Breast epithelium (tissue), 4 donors: ENCODE results near the gene LMAN1. TPM values are rescaled to one million over a fixed set of nuclear protein-coding genes. Genes with fewer than 3 reads are reported as not detected.

Experiments
- DNase-seq, 2 donors: peaks; one replicate each; pipeline ENCODE4 v3.0.0-alpha.2; 2019; ENCODE audit warnings: low spot score in 2 of 2
- H3K27ac ChIP-seq, 2 donors: fragments of 200-600 bp; sonication (generic) in 1 of 2; one replicate each; pipeline ENCODE4 v1.5.1; 2016 to 2019; ENCODE audit warnings: mild to moderate bottlenecking in 1 of 2
- H3K27me3 ChIP-seq, 2 donors: fragments of 200-600 bp; sonication (generic) in 1 of 2; one replicate each; pipeline versions ENCODE4 v1.5.1 to v1.6.0; 2017 to 2019; ENCODE audit warnings: control low read depth in 1 of 2, mild to moderate bottlenecking in 1 of 2
- H3K36me3 ChIP-seq: fragments of 200-600 bp; one replicate; pipeline ENCODE4 v1.5.1; 2019
- H3K4me1 ChIP-seq, 2 donors: fragments of 200-600 bp; sonication (generic); one replicate each; pipeline ENCODE4 v1.5.1; 2016 to 2019; ENCODE audit warnings: control low read depth in 1 of 2
- H3K4me3 ChIP-seq, 3 donors: fragments of 200-600 bp; sonication (generic); 1 replicate in 2 of 3; 2 replicates in 1 of 3; pipeline ENCODE4 v1.5.1; 2016 to 2019; ENCODE audit warnings: mild to moderate bottlenecking in 3 of 3, moderate library complexity in 2 of 3
- H3K9me3 ChIP-seq, 2 donors: fragments of 200-600 bp; sonication (generic) in 1 of 2; one replicate each; pipeline ENCODE4 v1.5.1; 2016 to 2019; ENCODE audit warnings: control low read depth in 1 of 2
- CTCF ChIP-seq, 3 donors: fragments of 450-650 bp; IDR thresholded peaks; one replicate each; pipeline ENCODE4 v1.5.1; 2016 to 2017; ENCODE audit warnings: antibody characterized with exemption in 3 of 3, mild to moderate bottlenecking in 3 of 3, moderate library complexity in 3 of 3
- POLR2A ChIP-seq: fragments of 450-650 bp; IDR thresholded peaks from one replicate; pipeline ENCODE4 v1.6.1; 2016; ENCODE audit warnings: antibody characterized with exemption, mild to moderate bottlenecking, moderate library complexity
- POLR2AphosphoS5 ChIP-seq, 3 donors: sonication (generic); formaldehyde crosslinking; IDR thresholded peaks; one replicate each; pipeline ENCODE4 v1.6.1; 2017; ENCODE audit warnings: antibody characterized with exemption in 3 of 3
- intact Hi-C: fragments of 100-400 bp; cut with DNase I; formaldehyde crosslinking; loops from one replicate; pipeline ENCODE4 v1.15.1; 2023; ENCODE audit warnings: low total_unique reads
- total RNA-seq, 3 donors: library from RNA; depleted of rRNA; stranded (reverse); fragments of >200 nt; gene quantifications; one replicate each; pipeline ENCODE4 v1.1.0, GENCODE V29; 2016

Gene LMAN1
- total RNA-seq: 100 to 1,000 TPM in 1 of 3 donors, 10 to 100 TPM in 2; 86.9 to 110 (median 95.7) TPM

- intact Hi-C loops: no loop called here
- peak; percentile 89 to 92 for DNase-seq
- peak in 2 of 3 donors; percentile 41 to 54 for TF ChIP-seq POLR2AphosphoS5 (IDR thresholded peaks at IDR 0.05)
- TF ChIP-seq CTCF (IDR thresholded peaks at IDR 0.05): no peak
- no peak for TF ChIP-seq POLR2A
- H3K4me3 ChIP-seq: peak within 1 kb of the TSS; percentile 80 to 96 (median 83)
- no peaks in the 10 kb centered on the region for H3K9me3 ChIP-seq
- no peaks in the 10 kb centered on the region for H3K36me3 ChIP-seq
- peaks cover 0 to 8% of the 10 kb centered on the region in 2 donors for H3K4me1 ChIP-seq
- peak within 1 kb of the TSS; percentile 93 for H3K27ac ChIP-seq
- H3K27me3 ChIP-seq: no peaks in the 10 kb centered on the region
Observed at GRCh38 chr18:59358712-59359575, at the start of gene LMAN1. Gene LMAN1 (minus strand): TSS chr18:59359265. CDS start chr18:59359244, 21 bp downstream.

- Histone ChIP-seq H3K4me3 (no peak overlapping the region), H3K36me3 (no peaks in the 10 kb centered on the region), H3K27me3 (no peaks in the 10 kb centered on the region), H3K9me3 (no peaks in the 10 kb centered on the region), H3K27ac (no peak overlapping the region), H3K4me1 (no peaks in the 10 kb centered on the region)
- intact Hi-C loops: loop anchor here (5.0 kb wide), 1 partner anchor 95 kb away; no protein-coding TSS in a partner anchor
- DNase-seq: peak; percentile 59 to 69
- peak in 2 of 3 donors; percentile 82 to 85 for TF ChIP-seq CTCF (IDR thresholded peaks at IDR 0.05)
- no peak for TF ChIP-seq POLR2A
Observed at GRCh38 chr18:59402432-59403090, 43.5 kb upstream of the LMAN1 start.

GRCh38 chr18:59400407-59400806, 41.3 kb upstream of the LMAN1 start:
- no peak for DNase-seq
- TF ChIP-seq CTCF (IDR thresholded peaks at IDR 0.05): no peak
- no peak for TF ChIP-seq POLR2A
- TF ChIP-seq POLR2AphosphoS5 (IDR thresholded peaks at IDR 0.05): no peak
- intact Hi-C loops: loop anchor here (5.0 kb wide), 1 partner anchor 93 kb away; no protein-coding TSS in a partner anchor
- Histone ChIP-seq H3K9me3 (no peaks in the 10 kb centered on the region), H3K27me3 (no peaks in the 10 kb centered on the region), H3K27ac (no peak overlapping the region), H3K4me1 (no peaks in the 10 kb centered on the region), H3K4me3 (no peak overlapping the region), H3K36me3 (no peaks in the 10 kb centered on the region)

- intact Hi-C loops: no loop called here
Observed at GRCh38 chr18:59395226-59396175, 36.4 kb upstream of the LMAN1 start.

More at GRCh38 chr18:59395226-59396175, 36.4 kb upstream of the LMAN1 start:
- H3K36me3 ChIP-seq: no peaks in the 10 kb centered on the region
- no peaks in the 10 kb centered on the region for H3K27me3 ChIP-seq
- DNase-seq: no peak
- no peak overlapping the region for H3K27ac ChIP-seq
- TF ChIP-seq CTCF (IDR thresholded peaks at IDR 0.05) (no peak), POLR2AphosphoS5 (IDR thresholded peaks at IDR 0.05) (no peak)
- no peaks in the 10 kb centered on the region for H3K9me3 ChIP-seq
- H3K4me3 ChIP-seq: no peak overlapping the region
- H3K4me1 ChIP-seq: no peaks in the 10 kb centered on the region
